ENCODE results near the gene IMPACT.

The IMPACT gene

GRCh38 chr18:24475926-24476589 lies 49.6 kb downstream of the IMPACT start:
- DNase-seq (ENCODE audit: low read depth, low spot score): no peak

- no peak for DNase-seq (ENCODE audit: low read depth, low spot score)
These were observed 52.9 kb downstream of the IMPACT start for GRCh38 chr18:24479371-24479770.

- DNase-seq (ENCODE audit: low read depth, low spot score): no peak
These were observed 56.4 kb downstream of the IMPACT start for GRCh38 chr18:24482821-24483220.

GRCh38 chr18:24485681-24486080 lies 59.2 kb downstream of the IMPACT start:
- DNase-seq (ENCODE audit: low read depth, low spot score): no peak

- DNase-seq (ENCODE audit: low read depth, low spot score): no peak
These were observed 60.2 kb downstream of the IMPACT start for GRCh38 chr18:24486684-24487083.

- no peak for DNase-seq (ENCODE audit: low read depth, low spot score)
These were observed 62.5 kb downstream of the IMPACT start for GRCh38 chr18:24488824-24489493.

- no peak for DNase-seq (ENCODE audit: low read depth, low spot score)
These were observed 64.1 kb downstream of the IMPACT start for GRCh38 chr18:24490539-24490938.

GRCh38 chr18:24491927-24492834 lies 65.7 kb downstream of the IMPACT start:
- no peak for DNase-seq (ENCODE audit: low read depth, low spot score)

- no peak for DNase-seq (ENCODE audit: low read depth, low spot score)
These were observed 68.1 kb downstream of the IMPACT start for GRCh38 chr18:24494586-24494985.

GRCh38 chr18:24497031-24497754 lies 70.7 kb downstream of the IMPACT start:
- no peak for DNase-seq (ENCODE audit: low read depth, low spot score)

GRCh38 chr18:24499814-24500213 lies 73.3 kb downstream of the IMPACT start:
- DNase-seq (ENCODE audit: low read depth, low spot score): no peak

GRCh38 chr18:24500217-24500616 lies 73.7 kb downstream of the IMPACT start:
- DNase-seq (ENCODE audit: low read depth, low spot score): no peak

- no peak for DNase-seq (ENCODE audit: low read depth, low spot score)
These were observed 74.3 kb downstream of the IMPACT start for GRCh38 chr18:24500766-24501165.

GRCh38 chr18:24502667-24503523 lies 76.4 kb downstream of the IMPACT start:
- no peak for DNase-seq (ENCODE audit: low read depth, low spot score)

Data from iPS DF 19.7 (cell line).